ENCODE results near the gene PHACTR1. TPM values are rescaled to one million over a fixed set of nuclear protein-coding genes. Genes with fewer than 3 reads are reported as not detected.

Gene PHACTR1
- total and polyA plus RNA-seq, 2 of the 4 experiments (the other 2 are of a cell fraction) = not detected

- no TSS peak for BruUV-seq (replicated peaks)
- H4K5ac ChIP-seq (ENCODE audit: low read depth, low read length) = no peak overlapping the region
- H2AK9ac ChIP-seq (replicated peaks; ENCODE audit: low read depth, low read length, poor library complexity) = no peak overlapping the region
- H3K9me3 ChIP-seq (ENCODE audit: control insufficient read depth, insufficient read depth, low read length) = peaks cover 4% of the 10 kb centered on the region; the same call in 1 of the 2 replicates
- H3K4me1 ChIP-seq (ENCODE audit: control insufficient read depth, insufficient read depth, low read length) = no peaks in the 10 kb centered on the region
- no peak overlapping the region for H2BK5ac ChIP-seq (ENCODE audit: low read depth, low read length, poor library complexity, severe bottlenecking)
- H3K36me3 ChIP-seq (ENCODE audit: control insufficient read depth, insufficient read depth, low read length) = no peaks in the 10 kb centered on the region
- H3K23ac ChIP-seq (ENCODE audit: low read depth, low read length) = no peak overlapping the region
- H4K91ac ChIP-seq (ENCODE audit: insufficient read depth, low read depth, low read length) = no peak overlapping the region
- ATAC-seq (ENCODE audit: low read depth) = no peak
- H3K9ac ChIP-seq (ENCODE audit: low read depth, low read length) = no peak overlapping the region
- no peak overlapping the region for H3K14ac ChIP-seq (replicated peaks; ENCODE audit: low read depth, low read length)
- ChIA-PET CTCF (no interaction called here), POLR2A (ENCODE audit: unreplicated experiment) (no interaction called here)
- H3K4me3 ChIP-seq (ENCODE audit: insufficient read depth, low read depth, low read length) = no peak overlapping the region
- DNase-seq = no peak
- no peaks in the 10 kb centered on the region for H4K20me1 ChIP-seq (ENCODE audit: insufficient read depth, low read length)
- H2AK5ac ChIP-seq (ENCODE audit: low read depth, low read length) = no peak overlapping the region
- no peak overlapping the region for H3K27ac ChIP-seq (ENCODE audit: insufficient read depth, low read length)
- dilution Hi-C loops (cut with HindIII; ENCODE audit: low sequenced_read_pairs, unreplicated experiment) = no loop called here
- in situ Hi-C loops (cut with MboI; ENCODE audit: low sequenced_read_pairs) = no loop called here
- no CpG with 5 or more reads among the region's 2 CpGs for WGBS, 2 experiments (ENCODE audit: extremely low coverage in 2 of 2, insufficient read length in 1 of 2)
- H3K56ac ChIP-seq (ENCODE audit: extremely low read depth, insufficient read depth, low read length) = no peak overlapping the region
- H2BK20ac ChIP-seq (ENCODE audit: low read depth, low read length) = no peak overlapping the region
- H3K18ac ChIP-seq (ENCODE audit: low read depth, low read length) = no peak overlapping the region
- H2BK120ac ChIP-seq (ENCODE audit: low read depth, low read length) = no peak overlapping the region
- TF ChIP-seq SMC3 (IDR thresholded peaks at IDR 0.05; ENCODE audit: low read depth, low read length) = no peak
- no peak for TF ChIP-seq FOS (IDR thresholded peaks at IDR 0.05; ENCODE audit: low read depth, low read length)
- TF ChIP-seq BHLHE40 (IDR thresholded peaks at IDR 0.05; ENCODE audit: low read depth, low read length) = no peak
- no peak for TF ChIP-seq ELK1 (IDR thresholded peaks at IDR 0.05; ENCODE audit: borderline replicate concordance, low read depth, low read length)
- no peak for TF ChIP-seq CHD1 (IDR thresholded peaks at IDR 0.05; ENCODE audit: low read depth, low read length)
- no peak for TF ChIP-seq RCOR1 (IDR thresholded peaks at IDR 0.05; ENCODE audit: insufficient replicate concordance, low read length)
- TF ChIP-seq RFX5 (IDR thresholded peaks at IDR 0.05; ENCODE audit: low read depth, low read length) = no peak
- no peak for TF ChIP-seq CTCF (conservative IDR thresholded peaks at IDR 0.05; ENCODE audit: low read depth, low read length)
- no peak for TF ChIP-seq POLR2A (IDR thresholded peaks at IDR 0.05; ENCODE audit: low read depth, low read length)
- TF ChIP-seq USF2 (IDR thresholded peaks at IDR 0.05; ENCODE audit: low read depth, low read length) = no peak
- TF ChIP-seq RAD21 (IDR thresholded peaks at IDR 0.05; ENCODE audit: low read length) = no peak
- no peak for TF ChIP-seq MAFK (IDR thresholded peaks at IDR 0.05; ENCODE audit: low read depth, low read length)
- TF ChIP-seq NFE2L2 (IDR thresholded peaks at IDR 0.05; ENCODE audit: low read depth, low read length) = no peak
- no peak for TF ChIP-seq MAZ (IDR thresholded peaks at IDR 0.05; ENCODE audit: borderline replicate concordance, low read depth, low read length)
- TF ChIP-seq CEBPB (IDR thresholded peaks at IDR 0.05; ENCODE audit: low read depth, low read length) = no peak
- TF ChIP-seq MXI1 (IDR thresholded peaks at IDR 0.05; ENCODE audit: borderline replicate concordance, low read depth, low read length) = no peak
- no peaks in the 10 kb centered on the region for H3K27me3 ChIP-seq (ENCODE audit: control insufficient read depth, insufficient read depth, low read length)
- H4K8ac ChIP-seq (ENCODE audit: low read depth in 2 of 2, low read length in 2 of 2) = no peak overlapping the region
- no peak overlapping the region for H3K4me2 ChIP-seq (ENCODE audit: low read depth, low read length)
- no peak overlapping the region for H2BK15ac ChIP-seq (ENCODE audit: low read depth, low read length)
- no peaks in the 10 kb centered on the region for H3K9me1 ChIP-seq (ENCODE audit: insufficient read depth, low read length)
- H3K79me1 ChIP-seq (ENCODE audit: low read depth in 1 of 2, low read length in 2 of 2) = no peaks in the 10 kb centered on the region
- H3K4ac ChIP-seq (ENCODE audit: low read depth, low read length) = no peak overlapping the region
- no peak overlapping the region for H2AFZ ChIP-seq (replicated peaks; ENCODE audit: low read length, poor library complexity)
- intact Hi-C loops (cut with micrococcal nuclease) = no loop called here
Measured at GRCh38 chr6:12943549-12943948, 227.0 kb downstream of the PHACTR1 start.
